T-helper 2 cell treated with Interferon-gamma antibody and Interleukin-4, amounts not matched to agents 5 μg/mL and 100 μg/mL, for 36 hours (primary cell): ENCODE measurements around the gene DPM3.
"Not testable (repeated sequence)": the region's sequence is repeated elsewhere in the genome, so short reads cannot be mapped to it uniquely, and the experiment has no call there.

Source experiments
- DNase-seq: peaks from one replicate; pipeline ENCODE4 v3.0.0; 2021; ENCODE audit warnings: low spot score
- H3K27ac Mint-ChIP-seq: one replicate; pipeline ENCODE4 v1.8.0; 2021; ENCODE audit warnings: mild to moderate bottlenecking, mixed read lengths
- H3K27me3 Mint-ChIP-seq: one replicate; pipeline ENCODE4 v1.8.0; 2021; ENCODE audit warnings: low read depth, mixed read lengths
- H3K36me3 Mint-ChIP-seq: one replicate; pipeline ENCODE4 v1.8.0; 2021; ENCODE audit warnings: low read depth, mixed read lengths
- H3K4me1 Mint-ChIP-seq: one replicate; pipeline ENCODE4 v1.8.0; 2021; ENCODE audit warnings: low read depth, mixed read lengths
- H3K4me3 Mint-ChIP-seq: one replicate; pipeline ENCODE4 v1.8.0; 2022; ENCODE audit warnings: mild to moderate bottlenecking, moderate library complexity, mixed read lengths
- H3K9me3 Mint-ChIP-seq: one replicate; pipeline ENCODE4 v1.8.0; 2021; ENCODE audit warnings: mixed read lengths

The DPM3 gene

GRCh38 chr1:155171836-155172731 is 31.8 kb upstream of the DPM3 start:
- H3K4me3 Mint-ChIP-seq = peak overlapping the region; percentile 95
- peaks cover 44% of the 10 kb centered on the region for H3K36me3 Mint-ChIP-seq
- peak overlapping the region; percentile 98 for H3K27ac Mint-ChIP-seq
- peaks cover 59% of the 10 kb centered on the region for H3K4me1 Mint-ChIP-seq
- H3K9me3 Mint-ChIP-seq = no peaks in the 10 kb centered on the region
- H3K27me3 Mint-ChIP-seq = no peaks in the 10 kb centered on the region
- no peak for DNase-seq

DNA sequence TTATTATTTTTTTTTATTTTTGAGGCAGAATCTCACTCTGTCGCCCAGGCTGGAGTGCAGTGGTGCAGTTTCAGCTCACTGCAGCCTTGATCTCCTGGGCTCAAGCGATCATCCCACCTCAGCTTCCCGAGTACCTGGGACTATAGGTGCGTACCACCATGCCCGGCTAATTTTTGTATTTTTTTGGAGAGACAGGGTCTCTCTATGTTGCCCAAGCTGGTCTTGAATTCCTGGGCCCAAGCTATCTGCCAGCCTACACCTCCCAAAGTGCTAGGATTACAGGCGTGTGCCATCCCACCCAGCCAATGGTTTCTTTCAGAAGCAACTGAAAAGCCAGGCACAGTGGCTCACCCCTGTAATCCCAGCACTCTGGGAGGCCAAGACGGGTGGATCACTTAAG is 30.5 kb upstream of the DPM3 start:
- no peak for DNase-seq
- peaks cover 49% of the 10 kb centered on the region for H3K4me1 Mint-ChIP-seq
- H3K4me3 Mint-ChIP-seq = no peak overlapping the region
- no peaks in the 10 kb centered on the region for H3K9me3 Mint-ChIP-seq
- H3K36me3 Mint-ChIP-seq = peaks cover 35% of the 10 kb centered on the region
- H3K27ac Mint-ChIP-seq = no peak overlapping the region
- no peaks in the 10 kb centered on the region for H3K27me3 Mint-ChIP-seq

- Mint-ChIP-seq H3K4me3 (no peak overlapping the region), H3K27me3 (no peaks in the 10 kb centered on the region), H3K27ac (no peak overlapping the region), H3K36me3 (peaks cover 35% of the 10 kb centered on the region), H3K9me3 (no peaks in the 10 kb centered on the region), H3K4me1 (peaks cover 45% of the 10 kb centered on the region)
- DNase-seq = no peak
Measured at GRCh38 chr1:155170101-155170785, 29.9 kb upstream of the DPM3 start.

- Mint-ChIP-seq H3K4me1 (peaks cover 40% of the 10 kb centered on the region), H3K9me3 (no peaks in the 10 kb centered on the region), H3K36me3 (peaks cover 35% of the 10 kb centered on the region), H3K27me3 (no peaks in the 10 kb centered on the region), H3K4me3 (no peak overlapping the region), H3K27ac (peak overlapping the region; percentile 33)
- DNase-seq = no peak
Measured at GRCh38 chr1:155169541-155169940, 29.2 kb upstream of the DPM3 start.

- DNase-seq = no peak
- Mint-ChIP-seq H3K27me3 (no peaks in the 10 kb centered on the region), H3K27ac (no peak overlapping the region), H3K4me1 (peaks cover 35% of the 10 kb centered on the region), H3K36me3 (peaks cover 35% of the 10 kb centered on the region), H3K9me3 (no peaks in the 10 kb centered on the region), H3K4me3 (no peak overlapping the region)
Measured at GRCh38 chr1:155168456-155169210, 28.3 kb upstream of the DPM3 start.

GRCh38 chr1:155168105-155168445 is 27.7 kb upstream of the DPM3 start:
- Mint-ChIP-seq H3K4me1 (peaks cover 30% of the 10 kb centered on the region), H3K4me3 (peak overlapping the region; percentile 53), H3K36me3 (peaks cover 32% of the 10 kb centered on the region)
- not testable (repeated sequence) for H3K9me3 Mint-ChIP-seq, H3K27ac Mint-ChIP-seq, DNase-seq, H3K27me3 Mint-ChIP-seq

DNA sequence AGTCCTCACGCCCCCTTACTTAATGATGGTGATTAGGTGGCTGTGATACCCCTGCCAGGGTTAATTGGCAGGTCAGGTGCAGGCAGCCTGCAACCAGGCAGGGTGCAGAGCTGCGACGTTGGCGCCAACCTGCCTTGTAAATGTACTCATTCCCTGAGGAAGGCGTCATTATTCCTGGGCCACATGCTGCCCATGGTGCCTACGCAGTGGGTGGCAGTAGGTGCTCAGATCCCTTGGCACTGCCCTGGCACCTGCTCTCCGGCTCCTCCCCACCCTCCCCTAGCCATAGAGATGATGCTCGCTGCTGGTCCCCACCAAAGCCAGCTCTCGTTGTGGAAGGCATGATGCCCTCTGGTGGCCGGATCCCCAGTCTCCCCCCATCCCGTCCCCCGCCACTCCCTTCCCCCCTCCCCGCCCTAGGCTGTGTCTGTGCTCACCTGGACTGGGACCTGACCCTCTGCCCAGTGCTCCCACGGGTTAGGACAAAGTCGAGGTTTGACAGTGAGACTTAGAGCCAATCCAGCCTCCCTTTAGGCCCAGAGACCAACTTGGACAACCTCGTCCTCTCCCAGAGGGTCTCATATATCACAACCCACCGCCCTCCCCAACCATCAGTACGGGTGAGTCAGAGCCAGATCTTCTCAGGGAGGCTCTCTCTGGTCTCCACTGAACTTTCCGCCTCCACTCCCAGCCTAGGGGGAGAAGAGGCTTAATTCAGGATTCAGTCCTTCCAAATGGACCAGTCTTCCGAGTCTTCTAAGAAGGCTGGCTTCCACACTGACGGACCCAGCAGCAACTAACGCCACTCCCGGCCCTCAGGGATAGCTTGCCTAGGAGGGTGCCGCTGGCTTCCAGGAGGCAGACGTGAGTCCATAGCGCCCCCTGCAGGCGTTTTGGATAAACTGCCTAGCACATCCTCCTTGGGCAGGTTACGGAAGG is 27.1 kb upstream of the DPM3 start:
- H3K4me1 Mint-ChIP-seq = peaks cover 28% of the 10 kb centered on the region

GRCh38 chr1:155166471-155167165 is 26.3 kb upstream of the DPM3 start:
- DNase-seq = no peak
- no peak overlapping the region for H3K4me3 Mint-ChIP-seq
- no peaks in the 10 kb centered on the region for H3K27me3 Mint-ChIP-seq
- peaks cover 21% of the 10 kb centered on the region for H3K4me1 Mint-ChIP-seq
- H3K36me3 Mint-ChIP-seq = peaks cover 22% of the 10 kb centered on the region
- no peak overlapping the region for H3K27ac Mint-ChIP-seq
- H3K9me3 Mint-ChIP-seq = no peaks in the 10 kb centered on the region

More for the DNA sequence above, 27.1 kb upstream of the DPM3 start:
- Mint-ChIP-seq H3K36me3 (peaks cover 29% of the 10 kb centered on the region), H3K9me3 (no peaks in the 10 kb centered on the region), H3K27me3 (no peaks in the 10 kb centered on the region), H3K4me3 (peak overlapping the region; percentile 53), H3K27ac (no peak overlapping the region)
- peak; percentile 81 for DNase-seq

- H3K4me1 Mint-ChIP-seq = peaks cover 16% of the 10 kb centered on the region
- no peaks in the 10 kb centered on the region for H3K27me3 Mint-ChIP-seq
- no peak overlapping the region for H3K4me3 Mint-ChIP-seq
- H3K27ac Mint-ChIP-seq = no peak overlapping the region
- H3K36me3 Mint-ChIP-seq = peaks cover 19% of the 10 kb centered on the region
- no peaks in the 10 kb centered on the region for H3K9me3 Mint-ChIP-seq
- no peak for DNase-seq
Measured at GRCh38 chr1:155166051-155166470, 25.7 kb upstream of the DPM3 start.

- peaks cover 13% of the 10 kb centered on the region for H3K36me3 Mint-ChIP-seq
- not testable (repeated sequence) for H3K27me3 Mint-ChIP-seq, H3K9me3 Mint-ChIP-seq, DNase-seq, H3K4me3 Mint-ChIP-seq, H3K27ac Mint-ChIP-seq
- H3K4me1 Mint-ChIP-seq = peaks cover 15% of the 10 kb centered on the region
Measured at GRCh38 chr1:155164625-155165024, 24.3 kb upstream of the DPM3 start.

- H3K36me3 Mint-ChIP-seq, H3K27ac Mint-ChIP-seq, H3K4me3 Mint-ChIP-seq, H3K9me3 Mint-ChIP-seq, DNase-seq, H3K27me3 Mint-ChIP-seq: not testable (repeated sequence)
- H3K4me1 Mint-ChIP-seq = peaks cover 11% of the 10 kb centered on the region
Measured at GRCh38 chr1:155163785-155164184, 23.5 kb upstream of the DPM3 start.

GRCh38 chr1:155162631-155163030 is 22.3 kb upstream of the DPM3 start:
- not testable (repeated sequence) for H3K4me1 Mint-ChIP-seq, H3K27me3 Mint-ChIP-seq, H3K4me3 Mint-ChIP-seq, H3K27ac Mint-ChIP-seq, H3K9me3 Mint-ChIP-seq, H3K36me3 Mint-ChIP-seq, DNase-seq

DNA sequence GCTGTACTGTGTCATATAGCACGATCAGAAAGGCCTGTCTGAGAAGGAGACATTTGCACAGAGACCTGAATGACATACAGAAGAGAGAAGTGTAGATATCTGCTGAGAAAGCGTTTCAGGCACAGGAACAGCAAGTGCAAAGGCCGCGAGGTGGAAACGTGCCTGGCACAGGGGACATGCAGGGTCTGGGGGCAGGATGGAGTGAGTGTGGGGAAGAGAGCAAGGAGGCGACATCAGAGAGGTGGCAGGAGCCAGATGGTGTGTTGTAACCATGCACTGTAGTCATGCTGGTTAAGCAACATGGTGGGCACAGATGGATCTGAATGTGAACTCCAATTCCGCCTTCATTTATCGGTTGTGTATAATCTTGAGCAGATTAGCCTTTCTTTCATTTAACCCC is 19.8 kb upstream of the DPM3 start:
- Mint-ChIP-seq H3K4me3 (no peak overlapping the region), H3K9me3 (no peaks in the 10 kb centered on the region), H3K36me3 (no peaks in the 10 kb centered on the region), H3K4me1 (no peaks in the 10 kb centered on the region), H3K27ac (no peak overlapping the region), H3K27me3 (peaks cover 14% of the 10 kb centered on the region)
- DNase-seq = no peak
